Pancreas (tissue), 10 donors: ENCODE results near the gene FBN2. TPM values are rescaled to one million over a fixed set of nuclear protein-coding genes. Genes with fewer than 3 reads are reported as not detected.

ENCODE experiments used
- ATAC-seq, 4 donors: fragments of 200-7000 bp; cut with Tn5 transposase; one replicate each; pipeline versions ENCODE4 v1.8.0 to v1.9.1; 2020; ENCODE audit warnings: mild to moderate bottlenecking in 4 of 4, moderate library complexity in 4 of 4
- DNase-seq, 6 donors: peaks; one replicate each; pipeline ENCODE4 v3.0.0-alpha.2; 2020
- FAIRE-seq: peaks from 2 replicates; lab custom pipeline; 2012; peaks lifted over from hg19 to GRCh38; lab: Jason Lieb, UNC
- H3K27ac ChIP-seq, 4 donors: fragments of 200-600 bp; sonication (generic); 1 replicate in 3 of 4; 2 replicates in 1 of 4; pipeline versions ENCODE4 v1.5.0 to v1.8.0; 2020
- H3K27me3 ChIP-seq, 4 donors: fragments of 200-600 bp; one replicate each; pipeline ENCODE4 v1.8.0; 2021
- H3K36me3 ChIP-seq, 3 donors: fragments of 200-600 bp; sonication (generic) in 1 of 3; one replicate each; pipeline versions ENCODE4 v1.5.0 to v1.8.0; 2020 to 2021
- H3K4me1 ChIP-seq, 3 donors: fragments of 200-600 bp; one replicate each; pipeline ENCODE4 v1.8.0; 2021
- H3K4me3 ChIP-seq, 4 donors: fragments of 200-600 bp; sonication (generic) in 2 of 4; one replicate each; pipeline versions ENCODE4 v1.5.0 to v1.8.0; 2020 to 2021
- H3K9me3 ChIP-seq, 4 donors: fragments of 200-600 bp; one replicate each; pipeline ENCODE4 v1.8.0; 2021
- CTCF ChIP-seq, 4 donors: fragments of 200-600 bp; sonication (generic) in 3 of 4; IDR thresholded peaks; one replicate each; pipeline versions ENCODE4 v1.5.0 to v1.8.0; 2021; ENCODE audit warnings: antibody characterized with exemption in 4 of 4
- WGBS, 2 donors: extraction: QIAGEN DNeasy Blood & Tissue Kit; methylation state at CpG; one replicate each; pipeline ENCODE4 v1.1.7; 2013; 5-methylcytosine and 5-hydroxymethylcytosine counted together
- intact Hi-C, 3 donors: fragments of 100-400 bp; cut with DNase I; formaldehyde crosslinking; loops; one replicate each; pipeline versions ENCODE4 v1.11.1 to v1.14.2; 2022
- polyA plus RNA-seq, 2 donors: library from polyadenylated mRNA; stranded (reverse); fragments of 200-250 nt; gene quantifications; one replicate each; pipeline ENCODE4 v1.2.3, GENCODE V29; 2013
- total RNA-seq, 6 donors: library from RNA; stranded (reverse); fragmentation: NEBNext Ultra II Directional in 4 of 6; extraction: Animal tissue kit (Norgen Biotek cat#: 25700) in 4 of 6; gene quantifications; one replicate each; pipeline versions ENCODE4 v1.2.1 to v1.2.4, GENCODE V29; 2021 to 2023
- donor health status: healthy with polysubstance abuse.
- donor health status: DM: no; HTN: no; CAD: no; lungs with moderate emphysema.
- donor health status: DM: no; HTN: no; CAD: no.
- donor health status: control.
- donor health status: control.
- donor health status: Bipolar disorder and iron deficiency.
- donor health status: DM: yes; HTN: yes; CAD: no.
- donor health status: DM: no; HTN: no; CAD: no.
- donor health status: DM: no; HTN: no; CAD: no.
- donor health status: DM: yes; HTN: yes; CAD: no.

FBN2 gene
- total RNA-seq (under 1 TPM in 4 of 6 donors, not detected in 2; 0.06 to 0.78 (median 0.34) TPM), polyA plus RNA-seq (under 1 TPM in 1 of 2 donors, not detected in 1; 0.04 TPM)

GRCh38 chr5:128538000-128538249, at the start of gene FBN2:
FBN2 (minus strand) TSS chr5:128538245; CDS start chr5:128537603, 642 bp downstream.
- Histone ChIP-seq H3K36me3 (no peaks in the 10 kb centered on the region), H3K4me3 (peak within 1 kb of the TSS; percentile 10 to 51 (median 30)), H3K9me3 (no peaks in the 10 kb centered on the region), H3K27me3 (peaks cover 0 to 40% (median 7%) of the 10 kb centered on the region in 4 donors), H3K4me1 (peaks cover 0 to 10% (median 3%) of the 10 kb centered on the region in 3 donors), H3K27ac (no peak within 1 kb of the TSS)
- no peak for ATAC-seq
- peak in 1 of 6 donors; percentile 59 for DNase-seq
- no peak for FAIRE-seq
- intact Hi-C loops, result no loop called here
- TF ChIP-seq CTCF (IDR thresholded peaks at IDR 0.05), result no peak
- 1 to 2% methylated on average over 25 to 26 of the region's 26 CpGs for WGBS, 2 donors

GRCh38 chr5:128587275-128587674, 49.2 kb upstream of the FBN2 start:
- H3K9me3 ChIP-seq, result no peaks in the 10 kb centered on the region
- H3K4me3 ChIP-seq, result no peak overlapping the region
- DNase-seq, result no peak
- ATAC-seq, result no peak
- no peak overlapping the region for H3K27ac ChIP-seq
- no peaks in the 10 kb centered on the region for H3K36me3 ChIP-seq
- no peak for TF ChIP-seq CTCF (IDR thresholded peaks at IDR 0.05)
- FAIRE-seq, result no peak
- intact Hi-C loops, result no loop called here
- WGBS, 2 donors, result 59 to 83% methylated on average over 2 of the region's 2 CpGs
- no peaks in the 10 kb centered on the region for H3K4me1 ChIP-seq
- H3K27me3 ChIP-seq, result no peaks in the 10 kb centered on the region

- DNase-seq, result no peak
- FAIRE-seq, result no peak
- TF ChIP-seq CTCF (IDR thresholded peaks at IDR 0.05), result no peak
- H3K4me3 ChIP-seq, result no peak overlapping the region
- H3K27ac ChIP-seq, result no peak overlapping the region
- 45 to 60% methylated on average over 1 of the region's 1 CpG for WGBS, 2 donors
- no peaks in the 10 kb centered on the region for H3K9me3 ChIP-seq
- no peaks in the 10 kb centered on the region for H3K4me1 ChIP-seq
- ATAC-seq, result no peak
- H3K27me3 ChIP-seq, result no peaks in the 10 kb centered on the region
- H3K36me3 ChIP-seq, result no peaks in the 10 kb centered on the region
- intact Hi-C loops, result no loop called here
Measured at GRCh38 chr5:128586848-128587247, 48.8 kb upstream of the FBN2 start.

- 61 to 78% methylated on average over 4 of the region's 4 CpGs for WGBS, 2 donors
- ATAC-seq, result no peak
- intact Hi-C loops, result no loop called here
- Histone ChIP-seq H3K4me3 (no peak overlapping the region), H3K4me1 (no peaks in the 10 kb centered on the region), H3K27ac (no peak overlapping the region), H3K27me3 (no peaks in the 10 kb centered on the region), H3K36me3 (no peaks in the 10 kb centered on the region), H3K9me3 (no peaks in the 10 kb centered on the region)
- TF ChIP-seq CTCF (IDR thresholded peaks at IDR 0.05), result no peak
- DNase-seq, result no peak
- FAIRE-seq, result no peak
Measured at GRCh38 chr5:128579639-128580038, 41.6 kb upstream of the FBN2 start.

GRCh38 chr5:128579093-128579492, 41.0 kb upstream of the FBN2 start:
- ATAC-seq (no peak), DNase-seq (no peak), FAIRE-seq (no peak)
- H3K4me1 ChIP-seq, result no peaks in the 10 kb centered on the region
- intact Hi-C loops, result no loop called here
- no peaks in the 10 kb centered on the region for H3K36me3 ChIP-seq
- no peak overlapping the region for H3K27ac ChIP-seq
- H3K4me3 ChIP-seq, result no peak overlapping the region
- TF ChIP-seq CTCF (IDR thresholded peaks at IDR 0.05), result no peak
- no peaks in the 10 kb centered on the region for H3K27me3 ChIP-seq
- H3K9me3 ChIP-seq, result no peaks in the 10 kb centered on the region
- 34 to 53% methylated on average over 3 of the region's 3 CpGs for WGBS, 2 donors
